Cardiac muscle cell (in vitro differentiated cells and primary cell): ENCODE data around the gene PRLH. TPM values are rescaled to one million over a fixed set of nuclear protein-coding genes. Genes with fewer than 3 reads are reported as not detected.

ENCODE experiments used
- DNase-seq, 2 donors: peaks; one replicate each; pipeline versions ENCODE4 v3.0.0 to v3.0.0-alpha.2; 2010 to 2017; ENCODE audit warnings: low read depth in 1 of 2, low spot score in 1 of 2
- H3K27ac ChIP-seq: fragments of 200-600 bp; sonication (generic); 2 replicates; pipeline ENCODE4 v1.5.1; 2016
- H3K27me3 ChIP-seq: fragments of 200-600 bp; sonication (generic); 2 replicates; pipeline ENCODE4 v1.6.0; 2016; ENCODE audit warnings: control low read depth
- H3K36me3 ChIP-seq: fragments of 200-600 bp; sonication (generic); 2 replicates; pipeline ENCODE4 v1.5.1; 2016; ENCODE audit warnings: control low read depth
- H3K4me1 ChIP-seq: fragments of 200-600 bp; sonication (generic); 2 replicates; pipeline ENCODE4 v1.8.1; 2017; ENCODE audit warnings: low read depth, mild to moderate bottlenecking, mixed run types
- H3K4me3 ChIP-seq: fragments of 200-600 bp; sonication (generic); 2 replicates; pipeline ENCODE4 v1.5.1; 2016; ENCODE audit warnings: mild to moderate bottlenecking
- H3K9me3 ChIP-seq: fragments of 200-600 bp; sonication (generic); 2 replicates; pipeline ENCODE4 v1.5.1; 2017; ENCODE audit warnings: low read depth, mild to moderate bottlenecking, control low read depth
- polyA plus RNA-seq: library from polyadenylated mRNA; unstranded; fragments of >200 nt; fragmentation: Nextera tagmentation; extraction: Ambion mirVana; gene quantifications from 2 replicates; pipeline ENCODE4 v1.2.1, GENCODE V29; 2016
- total RNA-seq: library from RNA; depleted of rRNA; stranded (reverse); fragments of >200 nt; gene quantifications from 2 replicates; pipeline ENCODE4 v1.2.3, GENCODE V29; 2016
- TF ChIP-seq, protein P1 (sequence below): IDR thresholded peaks from 2 replicates; pipeline ENCODE4 v1.5.1; 2012; ENCODE audit warnings: low read depth, mild to moderate bottlenecking, low read length

PRLH gene
- total and polyA plus RNA-seq, 2 experiments from 2014 or later = not detected

DNA sequence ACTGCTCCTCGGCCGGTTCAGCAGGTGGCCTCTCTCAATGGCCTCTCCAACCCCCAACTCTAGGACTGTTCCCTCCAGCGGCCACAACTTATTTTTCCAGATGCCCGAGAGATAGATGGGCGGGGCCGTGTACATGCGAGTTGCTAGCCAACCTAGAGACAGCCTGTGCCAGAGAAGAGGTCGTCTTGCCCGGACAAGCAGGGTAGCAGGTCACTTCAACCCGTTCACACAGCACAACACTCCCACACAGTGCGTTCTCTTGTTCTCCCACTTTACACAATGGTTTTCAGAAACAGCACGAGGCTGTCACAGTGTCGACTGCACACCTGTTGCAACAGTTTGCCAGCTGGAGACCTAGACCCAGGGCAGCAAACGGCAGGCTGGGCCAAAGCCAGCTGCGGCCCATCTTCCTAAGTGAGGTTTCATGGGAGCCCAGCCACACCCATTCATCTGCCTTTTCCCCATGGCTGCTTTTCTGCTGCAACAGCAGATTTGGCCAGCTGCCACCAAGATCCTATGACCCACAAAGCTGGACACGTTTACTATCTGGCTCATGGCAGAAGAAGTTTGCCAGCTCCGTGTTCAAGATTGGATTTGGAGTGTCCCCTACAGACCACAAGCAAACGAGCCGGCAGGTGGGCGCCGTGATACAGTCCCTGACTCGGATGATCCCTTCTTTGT, 7.3 kb upstream of the PRLH start:
- no peak overlapping the region for H3K27ac ChIP-seq
- peak in 1 of 2 donors; percentile 70 for DNase-seq
- no peaks in the 10 kb centered on the region for H3K36me3 ChIP-seq
- no peaks in the 10 kb centered on the region for H3K27me3 ChIP-seq
- H3K4me1 ChIP-seq = no peaks in the 10 kb centered on the region
- TF ChIP-seq, protein P1, sequence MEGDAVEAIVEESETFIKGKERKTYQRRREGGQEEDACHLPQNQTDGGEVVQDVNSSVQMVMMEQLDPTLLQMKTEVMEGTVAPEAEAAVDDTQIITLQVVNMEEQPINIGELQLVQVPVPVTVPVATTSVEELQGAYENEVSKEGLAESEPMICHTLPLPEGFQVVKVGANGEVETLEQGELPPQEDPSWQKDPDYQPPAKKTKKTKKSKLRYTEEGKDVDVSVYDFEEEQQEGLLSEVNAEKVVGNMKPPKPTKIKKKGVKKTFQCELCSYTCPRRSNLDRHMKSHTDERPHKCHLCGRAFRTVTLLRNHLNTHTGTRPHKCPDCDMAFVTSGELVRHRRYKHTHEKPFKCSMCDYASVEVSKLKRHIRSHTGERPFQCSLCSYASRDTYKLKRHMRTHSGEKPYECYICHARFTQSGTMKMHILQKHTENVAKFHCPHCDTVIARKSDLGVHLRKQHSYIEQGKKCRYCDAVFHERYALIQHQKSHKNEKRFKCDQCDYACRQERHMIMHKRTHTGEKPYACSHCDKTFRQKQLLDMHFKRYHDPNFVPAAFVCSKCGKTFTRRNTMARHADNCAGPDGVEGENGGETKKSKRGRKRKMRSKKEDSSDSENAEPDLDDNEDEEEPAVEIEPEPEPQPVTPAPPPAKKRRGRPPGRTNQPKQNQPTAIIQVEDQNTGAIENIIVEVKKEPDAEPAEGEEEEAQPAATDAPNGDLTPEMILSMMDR = no peak
- no peaks in the 10 kb centered on the region for H3K9me3 ChIP-seq
- no peak overlapping the region for H3K4me3 ChIP-seq

DNA sequence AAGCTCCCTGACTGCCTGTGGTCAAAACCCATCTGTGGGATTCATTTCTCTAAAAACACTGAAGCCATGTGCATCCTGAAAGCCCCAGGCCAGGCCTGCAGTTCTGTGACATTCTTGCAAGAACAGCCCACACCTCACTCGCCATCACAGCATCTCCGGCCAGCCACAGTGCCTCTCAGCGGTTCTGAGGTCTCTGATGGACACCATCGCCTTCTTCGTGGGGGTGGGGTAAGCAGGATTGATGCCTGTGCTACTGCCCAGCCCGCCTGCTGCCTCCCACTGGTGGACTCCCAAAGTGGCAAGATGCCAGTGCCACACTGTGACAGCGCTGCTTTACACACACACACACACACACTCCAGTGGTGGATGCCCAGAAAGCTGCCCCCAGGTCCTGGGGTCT, 5.2 kb upstream of the PRLH start:
- TF ChIP-seq, protein P1 = no peak
- Histone ChIP-seq H3K9me3 (no peaks in the 10 kb centered on the region), H3K27ac (no peak overlapping the region), H3K4me1 (no peaks in the 10 kb centered on the region), H3K4me3 (no peak overlapping the region), H3K27me3 (no peaks in the 10 kb centered on the region), H3K36me3 (no peaks in the 10 kb centered on the region)
- no peak for DNase-seq

DNA sequence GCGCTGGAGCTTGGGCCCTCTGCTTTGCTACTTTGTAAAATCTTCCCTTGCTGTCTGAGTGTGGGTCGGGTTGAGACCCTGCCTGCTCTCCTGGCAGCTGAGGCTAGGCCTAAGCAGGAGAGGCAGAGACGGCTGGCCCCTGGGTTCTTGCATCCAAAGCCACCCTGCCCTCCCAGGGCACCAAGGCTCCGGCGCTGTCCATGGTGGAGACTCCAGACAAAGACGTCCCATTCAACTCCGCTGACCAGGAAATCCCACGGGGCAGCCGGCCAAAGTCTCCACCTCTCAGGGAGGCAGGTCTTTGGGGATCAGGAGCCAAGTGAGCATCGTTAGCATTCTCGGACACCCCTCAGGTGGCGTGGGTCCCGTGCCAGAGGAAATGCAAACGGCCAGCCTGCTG, 2.6 kb upstream of the PRLH start:
- no peaks in the 10 kb centered on the region for H3K4me1 ChIP-seq
- no peaks in the 10 kb centered on the region for H3K36me3 ChIP-seq
- no peaks in the 10 kb centered on the region for H3K9me3 ChIP-seq
- no peak overlapping the region for H3K4me3 ChIP-seq
- DNase-seq = peak; percentile 55 to 80
- TF ChIP-seq, protein P1 = no peak
- no peak overlapping the region for H3K27ac ChIP-seq
- H3K27me3 ChIP-seq = no peaks in the 10 kb centered on the region

DNA sequence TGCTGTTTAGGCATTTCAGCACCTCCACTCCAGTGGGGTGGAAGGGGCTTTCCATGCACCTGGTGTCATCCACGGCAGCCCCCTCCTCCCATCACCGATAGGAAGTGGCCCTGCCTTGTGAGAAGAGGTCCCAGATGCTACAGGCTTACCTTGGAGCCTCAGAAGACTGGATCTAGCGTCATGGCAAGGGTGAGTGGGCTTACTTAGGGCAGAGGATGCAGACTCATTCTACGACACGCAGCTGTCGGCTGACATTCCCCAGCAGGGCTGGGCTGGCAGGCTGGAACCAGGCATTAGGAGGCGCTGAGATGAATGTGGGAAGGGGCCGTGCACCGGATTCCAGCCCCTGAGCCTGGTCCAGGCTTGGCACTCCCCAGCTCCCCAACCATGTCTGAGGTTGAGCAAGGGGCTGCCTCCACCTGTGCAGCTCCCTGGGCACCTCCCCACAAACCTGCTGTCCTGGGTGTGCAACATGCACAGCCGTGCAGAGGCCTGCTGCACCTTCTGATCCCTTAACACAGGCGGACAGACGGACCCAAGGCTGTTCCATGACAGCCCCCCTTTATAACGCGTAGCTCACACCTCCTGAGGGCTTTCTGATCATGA, 1.7 kb upstream of the PRLH start:
- Histone ChIP-seq H3K27ac (no peak overlapping the region), H3K9me3 (no peaks in the 10 kb centered on the region), H3K27me3 (no peaks in the 10 kb centered on the region), H3K4me1 (no peaks in the 10 kb centered on the region), H3K36me3 (no peaks in the 10 kb centered on the region), H3K4me3 (no peak overlapping the region)
- DNase-seq = no peak
- TF ChIP-seq, protein P1 = no peak

DNA sequence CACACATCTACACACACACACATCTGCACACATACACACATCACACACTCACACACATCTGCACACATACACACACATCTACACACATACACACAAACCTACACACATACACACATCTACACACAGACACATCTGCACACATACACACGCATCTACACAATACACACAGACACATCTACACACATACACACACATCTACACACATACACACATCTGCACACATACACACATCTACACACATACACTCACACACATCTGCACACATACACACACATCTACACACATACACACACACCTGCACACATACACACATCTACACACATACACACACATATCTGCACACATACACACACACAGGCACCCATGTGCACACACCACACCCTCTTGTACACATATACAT, 400 bp upstream of the PRLH start:
- Histone ChIP-seq H3K4me1 (no peaks in the 10 kb centered on the region), H3K4me3 (no peak overlapping the region), H3K9me3 (no peaks in the 10 kb centered on the region), H3K27me3 (no peaks in the 10 kb centered on the region), H3K36me3 (no peaks in the 10 kb centered on the region), H3K27ac (no peak overlapping the region)
- TF ChIP-seq, protein P1 = no peak
- DNase-seq = no peak
